Endothelial cell of umbilical vein (primary cell): ENCODE measurements around the gene GALNT10.

Experiments used
- POLR2A ChIP-seq: IDR thresholded peaks from 2 replicates; pipeline ENCODE4 v1.6.1; 2012; ENCODE audit warnings: low read depth, mild to moderate bottlenecking, control low read depth, low read length
- POLR2AphosphoS5 ChIP-seq: IDR thresholded peaks from 2 replicates; pipeline ENCODE4 v1.6.1; 2012; ENCODE audit warnings: low read depth, mild to moderate bottlenecking, control low read depth, low read length, moderate library complexity; ENCODE audit not compliant: insufficient read depth
- TF ChIP-seq, protein P1 (sequence below), 2 donors: IDR thresholded peaks; 1 replicate in 1 of 2; 2 replicates in 1 of 2; pipeline ENCODE4 v1.5.1; 2011; ENCODE audit warnings: low read length in 2 of 2, mild to moderate bottlenecking in 2 of 2, moderate library complexity in 2 of 2, control low read depth in 1 of 2, inconsistent platforms in 1 of 2, low read depth in 1 of 2; ENCODE audit not compliant: insufficient read depth in 1 of 2; ENCODE audit errors: extremely low read depth in 1 of 2

DNA sequence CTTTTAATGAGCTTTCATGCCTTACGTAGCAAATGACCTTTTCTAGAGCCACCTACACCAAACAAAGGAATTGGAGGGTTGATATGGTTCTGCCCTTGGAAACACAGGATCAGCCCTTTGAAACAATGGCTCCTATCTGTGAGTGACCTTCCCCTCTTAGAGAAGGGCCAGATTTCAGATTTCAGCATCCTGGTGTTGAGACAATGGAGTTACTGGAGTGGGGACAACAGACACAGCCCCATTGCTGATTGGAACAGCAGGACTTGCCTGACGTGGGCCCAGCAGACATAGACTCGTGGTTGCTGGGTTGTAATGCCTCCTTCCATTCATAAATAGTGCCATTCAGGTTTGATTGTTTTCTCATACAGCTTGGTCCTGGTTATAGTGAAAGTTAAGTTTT is 96.0 kb downstream of the GALNT10 start:
- TF ChIP-seq, protein P1, sequence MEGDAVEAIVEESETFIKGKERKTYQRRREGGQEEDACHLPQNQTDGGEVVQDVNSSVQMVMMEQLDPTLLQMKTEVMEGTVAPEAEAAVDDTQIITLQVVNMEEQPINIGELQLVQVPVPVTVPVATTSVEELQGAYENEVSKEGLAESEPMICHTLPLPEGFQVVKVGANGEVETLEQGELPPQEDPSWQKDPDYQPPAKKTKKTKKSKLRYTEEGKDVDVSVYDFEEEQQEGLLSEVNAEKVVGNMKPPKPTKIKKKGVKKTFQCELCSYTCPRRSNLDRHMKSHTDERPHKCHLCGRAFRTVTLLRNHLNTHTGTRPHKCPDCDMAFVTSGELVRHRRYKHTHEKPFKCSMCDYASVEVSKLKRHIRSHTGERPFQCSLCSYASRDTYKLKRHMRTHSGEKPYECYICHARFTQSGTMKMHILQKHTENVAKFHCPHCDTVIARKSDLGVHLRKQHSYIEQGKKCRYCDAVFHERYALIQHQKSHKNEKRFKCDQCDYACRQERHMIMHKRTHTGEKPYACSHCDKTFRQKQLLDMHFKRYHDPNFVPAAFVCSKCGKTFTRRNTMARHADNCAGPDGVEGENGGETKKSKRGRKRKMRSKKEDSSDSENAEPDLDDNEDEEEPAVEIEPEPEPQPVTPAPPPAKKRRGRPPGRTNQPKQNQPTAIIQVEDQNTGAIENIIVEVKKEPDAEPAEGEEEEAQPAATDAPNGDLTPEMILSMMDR (IDR thresholded peaks at IDR 0.05; ENCODE audit: extremely low read depth in 1 of 2, insufficient read depth in 1 of 2, low read depth in 1 of 2, low read length in 2 of 2), result no peak
- TF ChIP-seq POLR2A (no peak), POLR2AphosphoS5 (no peak)
